Caco-2 (cell line): ENCODE data around the gene UBE2F. TPM values are rescaled to one million over a fixed set of nuclear protein-coding genes. Genes with fewer than 3 reads are reported as not detected.

Experiments
- BruUV-seq: library from RNA; stranded (reverse); fragments of 400-500 nt; replicated peaks from 2 replicates; lab custom pipeline; 2021; lab: Mats Ljungman, UMichigan
- CTCF ChIA-PET: fragments of 300-600 bp; sonication (Branson Sonifier 250); formaldehyde crosslinking; loops from one replicate; lab custom pipeline; 2022; ENCODE audit warnings: antibody characterized with exemption; lab: Charles Lee
- POLR2A ChIA-PET: fragments of 300-600 bp; sonication (Branson Sonifier 250); formaldehyde crosslinking; loops from one replicate; lab custom pipeline; 2022; ENCODE audit warnings: antibody characterized with exemption; lab: Charles Lee
- DNase-seq, 2 experiments: peaks; one replicate each; pipeline versions ENCODE4 v3.0.0 to v3.0.0-alpha.2; 2020 to 2022
- H3K27me3 ChIP-seq: replicated peaks from 2 replicates; pipeline ENCODE4 v1.6.0; 2011; ENCODE audit warnings: low read length; ENCODE audit not compliant: control insufficient read depth, insufficient read depth
- H3K36me3 ChIP-seq: 2 replicates; pipeline ENCODE4 v1.5.1; 2011; ENCODE audit warnings: low read length; ENCODE audit not compliant: control insufficient read depth, insufficient read depth
- H3K4me1 ChIP-seq: fragments of 250-450 bp; sonication (Bioruptor Pico); 2 replicates; pipeline ENCODE4 v1.5.1; 2020; ENCODE audit warnings: mild to moderate bottlenecking
- H3K4me3 ChIP-seq: 2 replicates; pipeline ENCODE4 v1.5.1; 2011; ENCODE audit warnings: low read depth, mild to moderate bottlenecking, control low read depth, low read length
- H3K9me3 ChIP-seq: fragments of 250-450 bp; sonication (Bioruptor Pico); 2 replicates; pipeline ENCODE4 v1.5.1; 2020; ENCODE audit warnings: mild to moderate bottlenecking, moderate library complexity
- H3K27ac Mint-ChIP-seq: one replicate; pipeline ENCODE4 v1.8.0; 2022; ENCODE audit warnings: mixed read lengths; ENCODE audit not compliant: unreplicated experiment
- H3K27me3 Mint-ChIP-seq: one replicate; pipeline ENCODE4 v1.8.0; 2022; ENCODE audit warnings: mixed read lengths; ENCODE audit not compliant: insufficient read depth, unreplicated experiment
- H3K36me3 Mint-ChIP-seq: one replicate; pipeline ENCODE4 v1.8.0; 2022; ENCODE audit warnings: mild to moderate bottlenecking, mixed read lengths; ENCODE audit not compliant: insufficient read depth, unreplicated experiment
- H3K4me1 Mint-ChIP-seq: one replicate; pipeline ENCODE4 v1.8.0; 2022; ENCODE audit warnings: low read depth, mixed read lengths; ENCODE audit not compliant: unreplicated experiment
- H3K4me3 Mint-ChIP-seq: one replicate; pipeline ENCODE4 v1.8.0; 2022; ENCODE audit warnings: mild to moderate bottlenecking, moderate library complexity, mixed read lengths; ENCODE audit not compliant: unreplicated experiment
- H3K9me3 Mint-ChIP-seq: one replicate; pipeline ENCODE4 v1.8.0; 2022; ENCODE audit warnings: mixed read lengths; ENCODE audit not compliant: unreplicated experiment
- intact Hi-C: fragments of 100-400 bp; cut with micrococcal nuclease; formaldehyde crosslinking; loops from one replicate; pipeline ENCODE4 v1.10.0; 2022; ENCODE audit not compliant: unreplicated experiment
- total RNA-seq: library from RNA; stranded (reverse); gene quantifications from 2 replicates; pipeline ENCODE4 v1.2.3, GENCODE V29; 2022
- TF ChIP-seq, protein P1 (sequence below), 2 experiments: fragments of 200-600 bp in 1 of 2; IDR thresholded peaks; 1 replicate in 1 of 2; 2 replicates in 1 of 2; pipeline versions ENCODE4 v1.5.1 to v1.8.0; 2011 to 2022; ENCODE audit warnings: antibody characterized with exemption in 1 of 2, control low read depth in 1 of 2, inconsistent platforms in 1 of 2, low read depth in 1 of 2, low read length in 1 of 2, mild to moderate bottlenecking in 1 of 2, moderate library complexity in 1 of 2; ENCODE audit not compliant: insufficient read depth in 1 of 2, severe bottlenecking in 1 of 2, unreplicated experiment in 1 of 2

The UBE2F gene
- total RNA-seq, 1 experiment from 2014 or later, result 38.9 TPM

DNA sequence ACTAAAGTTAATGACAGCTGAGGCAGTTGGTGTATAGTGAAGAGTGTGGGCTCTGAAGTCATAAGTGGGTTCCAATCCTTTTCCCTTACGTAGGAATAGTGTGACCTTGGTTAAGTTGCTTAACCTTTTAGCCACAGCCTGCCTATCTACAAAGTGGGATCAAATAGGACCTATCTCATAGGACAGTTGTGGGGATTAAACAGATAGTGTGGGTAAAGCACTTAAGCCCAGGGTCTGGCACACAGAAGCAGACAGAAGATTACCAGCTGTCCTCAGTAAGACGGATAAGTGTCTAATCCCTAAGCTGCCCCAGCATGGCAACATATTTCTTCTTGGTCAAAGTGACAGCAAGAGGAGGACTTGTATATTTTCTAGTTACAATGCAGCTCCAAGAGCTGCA lies 28.2 kb downstream of the UBE2F start:
- no peaks in the 10 kb centered on the region for H3K27me3 ChIP-seq
- ChIA-PET CTCF (no interaction called here), POLR2A (no interaction called here)
- Mint-ChIP-seq H3K4me1 (no peaks in the 10 kb centered on the region), H3K9me3 (no peaks in the 10 kb centered on the region), H3K27ac (no peak overlapping the region), H3K36me3 (peaks cover 9% of the 10 kb centered on the region), H3K4me3 (no peak overlapping the region), H3K27me3 (no peaks in the 10 kb centered on the region)
- no peaks in the 10 kb centered on the region for H3K36me3 ChIP-seq
- H3K9me3 ChIP-seq, result no peaks in the 10 kb centered on the region
- TF ChIP-seq, protein P1, sequence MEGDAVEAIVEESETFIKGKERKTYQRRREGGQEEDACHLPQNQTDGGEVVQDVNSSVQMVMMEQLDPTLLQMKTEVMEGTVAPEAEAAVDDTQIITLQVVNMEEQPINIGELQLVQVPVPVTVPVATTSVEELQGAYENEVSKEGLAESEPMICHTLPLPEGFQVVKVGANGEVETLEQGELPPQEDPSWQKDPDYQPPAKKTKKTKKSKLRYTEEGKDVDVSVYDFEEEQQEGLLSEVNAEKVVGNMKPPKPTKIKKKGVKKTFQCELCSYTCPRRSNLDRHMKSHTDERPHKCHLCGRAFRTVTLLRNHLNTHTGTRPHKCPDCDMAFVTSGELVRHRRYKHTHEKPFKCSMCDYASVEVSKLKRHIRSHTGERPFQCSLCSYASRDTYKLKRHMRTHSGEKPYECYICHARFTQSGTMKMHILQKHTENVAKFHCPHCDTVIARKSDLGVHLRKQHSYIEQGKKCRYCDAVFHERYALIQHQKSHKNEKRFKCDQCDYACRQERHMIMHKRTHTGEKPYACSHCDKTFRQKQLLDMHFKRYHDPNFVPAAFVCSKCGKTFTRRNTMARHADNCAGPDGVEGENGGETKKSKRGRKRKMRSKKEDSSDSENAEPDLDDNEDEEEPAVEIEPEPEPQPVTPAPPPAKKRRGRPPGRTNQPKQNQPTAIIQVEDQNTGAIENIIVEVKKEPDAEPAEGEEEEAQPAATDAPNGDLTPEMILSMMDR (IDR thresholded peaks at IDR 0.05; ENCODE audit: insufficient read depth in 1 of 2, low read depth in 1 of 2, low read length in 1 of 2, severe bottlenecking in 1 of 2, unreplicated experiment in 1 of 2), result no peak
- no peak overlapping the region for H3K4me3 ChIP-seq
- no peak for DNase-seq
- intact Hi-C loops, result no loop called here
- BruUV-seq, result no TSS peak
- no peaks in the 10 kb centered on the region for H3K4me1 ChIP-seq

DNA sequence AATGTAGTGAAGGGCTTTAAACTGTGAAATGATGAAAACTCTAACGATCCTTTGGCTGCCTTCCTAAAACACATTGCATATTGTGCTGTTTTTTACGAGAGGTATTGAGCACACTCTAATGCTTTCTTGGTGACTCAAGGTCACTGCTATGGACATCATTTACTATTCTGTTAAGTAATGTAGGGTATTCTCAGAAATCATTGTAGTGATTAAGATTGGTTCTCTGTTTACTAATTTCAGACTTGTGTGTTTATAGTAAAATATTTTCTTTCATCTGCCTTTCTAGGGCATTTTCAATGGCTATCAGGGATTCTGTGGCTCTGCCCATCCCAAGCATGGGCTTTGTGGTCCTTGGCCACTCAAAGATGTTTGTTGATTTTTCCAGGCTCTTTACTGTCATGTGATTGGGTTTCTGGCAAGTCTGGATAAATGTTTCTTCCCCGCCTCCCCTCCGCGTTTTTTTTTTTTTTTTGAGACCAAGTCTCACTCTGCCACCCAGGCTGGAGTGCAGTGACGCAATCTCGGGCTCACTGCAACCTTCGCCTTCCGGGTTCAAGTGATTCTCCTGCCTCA lies 29.3 kb downstream of the UBE2F start:
- Mint-ChIP-seq H3K4me1 (no peaks in the 10 kb centered on the region), H3K27ac (no peak overlapping the region), H3K27me3 (no peaks in the 10 kb centered on the region), H3K9me3 (no peaks in the 10 kb centered on the region), H3K4me3 (no peak overlapping the region), H3K36me3 (peaks cover 11% of the 10 kb centered on the region)
- Histone ChIP-seq H3K4me1 (no peaks in the 10 kb centered on the region), H3K36me3 (no peaks in the 10 kb centered on the region), H3K27me3 (no peaks in the 10 kb centered on the region), H3K4me3 (no peak overlapping the region), H3K9me3 (no peaks in the 10 kb centered on the region)
- no peak for DNase-seq
- intact Hi-C loops, result no loop called here
- CTCF ChIA-PET, result no interaction called here
- BruUV-seq, result no TSS peak
- TF ChIP-seq, protein P1 (IDR thresholded peaks at IDR 0.05; ENCODE audit: insufficient read depth in 1 of 2, low read depth in 1 of 2, low read length in 1 of 2, severe bottlenecking in 1 of 2, unreplicated experiment in 1 of 2), result no peak
- POLR2A ChIA-PET, result no interaction called here

GRCh38 chr2:237997521-237997920 lies 30.7 kb downstream of the UBE2F start:
- Histone ChIP-seq H3K27me3 (no peaks in the 10 kb centered on the region), H3K36me3 (no peaks in the 10 kb centered on the region), H3K4me3 (no peak overlapping the region), H3K4me1 (no peaks in the 10 kb centered on the region), H3K9me3 (no peaks in the 10 kb centered on the region)
- peaks cover 11% of the 10 kb centered on the region for H3K36me3 Mint-ChIP-seq
- BruUV-seq, result TSS peak; percentile 23
- ChIA-PET CTCF (no interaction called here), POLR2A (no interaction called here)
- intact Hi-C loops, result no loop called here
- DNase-seq, result no peak
- H3K27ac Mint-ChIP-seq, result no peak overlapping the region
- H3K4me1 Mint-ChIP-seq, result no peaks in the 10 kb centered on the region
- no peaks in the 10 kb centered on the region for H3K9me3 Mint-ChIP-seq
- no peaks in the 10 kb centered on the region for H3K27me3 Mint-ChIP-seq
- H3K4me3 Mint-ChIP-seq, result no peak overlapping the region
- TF ChIP-seq, protein P1 (IDR thresholded peaks at IDR 0.05; ENCODE audit: insufficient read depth in 1 of 2, low read depth in 1 of 2, low read length in 1 of 2, severe bottlenecking in 1 of 2, unreplicated experiment in 1 of 2), result no peak
